Measurements from ENCODE around the gene FAM83G.
"Not testable (repeated sequence)": the region's sequence is repeated elsewhere in the genome, so short reads cannot be mapped to it uniquely, and the experiment has no call there.

The FAM83G gene

DNA sequence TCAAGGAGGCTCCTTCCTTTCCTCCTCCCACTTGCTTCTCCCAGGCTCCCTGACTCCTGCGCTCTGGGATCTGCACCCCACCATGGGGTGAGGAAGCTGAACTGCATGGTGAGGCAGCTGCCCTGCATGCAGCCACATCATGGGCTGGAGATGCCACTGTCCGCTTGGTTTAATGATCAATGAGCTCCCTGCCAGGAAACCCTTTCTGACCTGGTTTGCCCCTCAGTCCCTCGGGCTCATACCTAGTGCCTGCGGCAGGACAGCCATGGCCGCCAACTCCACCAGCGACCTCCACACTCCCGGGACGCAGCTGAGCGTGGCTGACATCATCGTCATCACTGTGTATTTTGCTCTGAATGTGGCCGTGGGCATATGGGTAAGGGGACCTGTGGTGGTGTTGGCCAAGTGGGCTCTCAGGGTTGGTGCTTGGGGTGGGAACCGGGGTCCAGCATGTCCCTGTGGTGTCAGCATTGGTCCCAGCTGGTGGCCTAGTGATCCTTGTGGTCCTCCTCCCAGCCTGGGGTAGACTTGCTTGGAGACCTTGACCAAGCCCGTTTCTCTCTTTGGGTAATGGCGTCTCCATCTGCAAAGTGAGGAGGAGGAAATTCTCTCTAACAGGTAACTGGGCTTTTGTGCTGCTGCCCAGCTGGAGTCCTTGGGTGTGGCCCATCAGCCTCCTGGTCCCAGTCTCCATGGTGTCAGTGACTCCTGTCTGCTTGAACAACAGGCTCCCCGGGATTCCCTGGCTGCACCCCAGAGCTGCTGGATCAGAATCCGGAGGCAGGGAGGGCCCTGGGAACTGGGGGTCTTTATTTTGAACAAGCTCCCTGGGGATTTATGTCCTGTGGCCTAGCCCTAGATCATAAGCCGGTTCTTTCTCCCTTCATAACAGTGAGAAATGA lies 52.4 kb downstream of the FAM83G start, which contains the start of gene SLC5A10:
Gene SLC5A10, plus strand, starts transcription at position 225 of the 902 bp plus-strand sequence. Its CDS starts 41 bp downstream, at position 266.
- DNase-seq (ENCODE audit: low read depth in 2 of 2): no peak

DNA sequence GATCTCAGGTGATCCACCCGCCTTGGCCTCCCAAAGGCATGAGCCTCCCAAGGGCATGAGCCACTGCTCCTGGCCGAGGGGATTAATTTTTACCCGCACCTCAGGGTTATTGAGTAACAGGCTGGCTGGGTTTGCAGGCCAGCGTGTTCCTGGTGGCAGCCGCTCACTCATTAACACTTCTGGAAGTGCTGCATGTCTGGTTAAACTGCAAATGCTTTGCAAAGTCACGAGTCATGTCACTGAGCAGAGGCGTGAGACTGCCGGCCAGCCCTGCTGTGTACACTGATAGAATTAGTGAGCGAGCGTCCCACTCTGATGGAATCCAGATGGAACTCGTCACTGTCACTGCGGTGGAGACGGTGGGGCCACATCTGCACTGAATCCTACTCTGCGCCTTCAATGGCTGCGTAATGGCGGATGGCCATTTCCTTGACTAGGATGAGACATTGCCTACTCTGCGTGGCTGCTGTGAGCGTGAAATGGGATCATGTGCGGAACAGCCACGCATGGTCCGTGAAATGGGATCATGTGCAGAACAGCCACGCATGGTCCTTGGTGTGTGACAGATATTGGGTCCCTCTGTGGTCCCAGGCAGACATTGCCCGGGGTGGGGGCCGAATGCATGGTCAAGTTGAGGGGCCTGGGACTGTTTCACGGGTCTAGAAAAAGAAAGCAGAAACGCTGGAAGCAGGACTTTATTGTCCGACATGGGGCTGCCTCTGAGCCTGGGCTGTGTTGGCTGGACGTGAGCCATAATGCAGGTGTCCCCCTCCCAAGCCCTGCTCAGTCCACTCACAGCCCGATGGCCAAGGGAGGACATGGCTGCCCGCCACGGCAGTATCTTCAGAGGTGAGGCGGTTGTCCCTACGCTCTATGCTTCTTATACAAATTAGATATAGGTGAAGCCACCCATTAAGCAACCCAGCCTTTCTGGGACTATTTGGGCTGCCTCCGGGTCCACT lies 53.3 kb downstream of the FAM83G start:
- DNase-seq (ENCODE audit: low read depth in 2 of 2): no peak

DNA sequence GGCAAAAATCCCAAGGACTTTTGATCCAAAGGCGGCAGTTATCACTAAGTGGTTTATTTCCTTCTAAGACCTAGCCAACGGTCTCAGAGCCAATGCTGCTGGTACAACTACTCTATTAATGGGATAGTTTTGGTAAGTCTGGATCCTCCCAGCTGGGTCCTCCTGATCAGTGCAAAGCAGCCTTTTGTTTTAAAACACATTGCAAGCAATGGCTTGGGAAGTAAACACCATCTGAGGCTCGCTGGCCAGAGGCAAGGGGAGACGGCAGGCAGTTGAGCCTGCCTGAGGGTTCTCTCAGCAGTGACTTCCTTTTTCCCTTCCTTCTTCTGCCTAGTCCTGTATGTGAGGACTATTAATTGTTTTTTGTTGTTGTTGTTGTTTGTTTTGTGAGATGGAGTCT lies 54.2 kb downstream of the FAM83G start:
- DNase-seq (ENCODE audit: low read depth in 2 of 2): no peak

DNA sequence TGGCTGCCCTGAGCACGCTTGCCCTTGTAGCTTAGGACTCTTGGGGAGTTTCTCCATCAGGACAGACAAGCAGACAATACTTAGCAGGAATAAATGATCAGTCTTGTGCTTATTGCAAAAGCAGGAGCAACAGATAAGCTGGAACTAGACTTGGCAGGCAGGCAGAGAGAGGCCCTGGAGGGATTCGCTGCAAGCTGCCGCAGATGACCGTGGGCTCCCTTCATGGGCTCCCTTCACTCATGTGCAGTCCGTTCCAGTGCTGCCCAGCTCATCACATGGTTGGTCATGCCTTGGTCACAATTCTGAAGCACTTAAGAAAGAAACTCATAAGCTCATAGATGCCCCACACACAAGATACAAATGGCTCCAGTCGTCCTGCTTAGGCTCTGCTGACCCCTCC lies 55.0 kb downstream of the FAM83G start:
- DNase-seq (ENCODE audit: low read depth in 2 of 2): no peak

DNA sequence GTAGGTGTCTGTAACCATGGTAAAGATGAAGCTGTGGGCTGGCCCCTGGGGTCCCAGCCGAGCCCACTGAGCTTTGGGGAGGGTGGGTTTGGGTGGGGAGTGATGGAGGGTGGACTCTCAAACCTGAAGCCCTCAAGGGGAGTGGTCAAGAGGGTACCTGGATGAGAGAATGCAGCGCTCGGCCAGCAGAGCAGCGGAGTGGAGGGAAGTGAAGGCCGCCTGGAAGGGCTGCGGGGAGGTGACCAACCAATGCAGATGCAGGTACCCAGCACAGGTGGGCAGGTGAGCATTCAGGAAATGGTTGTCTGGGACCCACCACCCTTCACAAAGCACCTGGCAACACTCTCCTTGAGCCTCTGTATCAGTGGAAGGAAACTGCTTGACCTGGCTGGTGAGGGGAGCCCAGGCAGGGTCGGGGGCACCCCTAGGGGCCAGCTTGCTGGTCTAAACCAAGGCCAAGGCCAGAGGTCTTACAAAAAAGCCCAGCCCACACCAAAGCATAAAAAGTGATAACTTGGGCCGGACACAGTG lies 56.0 kb downstream of the FAM83G start:
- no peak for DNase-seq (ENCODE audit: low read depth in 2 of 2)

DNA sequence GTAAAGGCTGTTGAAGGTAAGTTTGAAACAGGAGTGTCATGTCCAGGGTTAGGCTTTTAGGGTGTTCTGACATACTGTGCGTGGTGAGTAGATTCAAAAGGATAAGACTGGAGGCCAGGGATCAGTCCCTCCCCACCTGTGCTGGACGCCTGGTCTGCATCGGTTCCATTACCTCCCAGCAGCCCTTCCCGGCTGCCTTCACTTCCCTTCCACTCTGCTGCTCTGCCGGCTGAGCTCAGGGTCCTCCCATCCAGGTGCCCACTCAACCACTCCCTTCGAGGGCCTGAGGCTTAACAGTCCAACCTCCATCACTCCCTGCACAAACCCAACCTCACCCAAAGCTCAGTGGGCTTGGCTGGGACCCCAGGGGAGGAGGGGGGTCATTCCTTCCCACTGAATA lies 56.7 kb downstream of the FAM83G start:
- DNase-seq (ENCODE audit: low read depth in 2 of 2): no peak

DNA sequence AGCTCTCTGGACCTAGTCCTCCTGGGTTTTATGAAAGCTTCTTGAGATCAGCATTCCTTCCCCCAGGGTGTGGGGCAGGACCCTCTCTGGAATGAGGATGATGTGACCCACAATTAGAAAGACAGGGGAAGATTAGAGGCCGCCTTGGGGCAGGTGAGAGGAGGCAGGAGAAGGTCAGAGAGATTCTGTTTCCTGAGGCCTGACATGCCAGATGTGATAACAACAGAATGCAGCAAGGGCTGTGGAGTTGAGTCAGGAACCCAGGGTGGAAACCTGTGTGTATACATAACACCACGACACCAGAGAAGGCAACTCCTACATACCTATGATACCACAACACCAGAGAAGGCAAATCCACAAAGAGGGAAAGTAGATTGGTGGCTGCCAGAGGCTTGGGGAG lies 58.0 kb downstream of the FAM83G start:
- DNase-seq (ENCODE audit: low read depth in 2 of 2): no peak

DNA sequence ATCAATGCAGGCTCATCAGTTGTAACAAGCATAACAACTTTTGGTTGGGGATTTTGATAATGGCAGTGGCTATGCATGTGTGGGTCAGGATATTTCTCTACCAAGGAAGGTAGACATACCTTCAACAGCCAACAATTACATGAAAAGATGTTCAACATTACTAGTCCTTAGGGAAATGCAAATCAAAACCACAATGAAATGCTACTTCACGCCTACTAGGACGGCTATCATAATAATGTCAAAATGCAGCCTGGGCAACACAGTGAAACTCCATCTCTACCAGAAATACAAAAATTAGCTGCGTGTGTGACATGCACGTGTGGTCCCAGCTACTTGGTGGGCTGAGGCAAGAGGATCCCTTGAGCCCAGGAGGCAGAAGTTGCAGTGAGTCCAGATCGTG lies 59.9 kb downstream of the FAM83G start:
- DNase-seq (ENCODE audit: low read depth in 2 of 2): no peak

DNA sequence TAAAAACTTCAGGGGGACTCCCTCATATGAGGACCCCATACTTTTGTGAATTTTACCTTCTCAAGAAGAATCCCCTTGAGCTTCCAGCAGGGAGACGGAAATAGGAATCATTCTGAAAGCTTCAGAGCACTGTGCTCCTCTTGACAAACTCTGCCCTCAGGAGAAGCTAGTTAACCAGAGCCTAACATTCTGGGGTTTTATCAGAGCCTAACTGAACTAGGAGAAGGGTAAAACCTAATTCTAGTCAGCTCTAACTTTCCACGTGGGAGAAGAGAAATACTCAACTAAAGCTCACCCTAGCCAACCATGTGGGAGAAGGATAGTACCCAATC lies 65.9 kb downstream of the FAM83G start:
- no peak for DNase-seq (ENCODE audit: low read depth in 2 of 2)

DNA sequence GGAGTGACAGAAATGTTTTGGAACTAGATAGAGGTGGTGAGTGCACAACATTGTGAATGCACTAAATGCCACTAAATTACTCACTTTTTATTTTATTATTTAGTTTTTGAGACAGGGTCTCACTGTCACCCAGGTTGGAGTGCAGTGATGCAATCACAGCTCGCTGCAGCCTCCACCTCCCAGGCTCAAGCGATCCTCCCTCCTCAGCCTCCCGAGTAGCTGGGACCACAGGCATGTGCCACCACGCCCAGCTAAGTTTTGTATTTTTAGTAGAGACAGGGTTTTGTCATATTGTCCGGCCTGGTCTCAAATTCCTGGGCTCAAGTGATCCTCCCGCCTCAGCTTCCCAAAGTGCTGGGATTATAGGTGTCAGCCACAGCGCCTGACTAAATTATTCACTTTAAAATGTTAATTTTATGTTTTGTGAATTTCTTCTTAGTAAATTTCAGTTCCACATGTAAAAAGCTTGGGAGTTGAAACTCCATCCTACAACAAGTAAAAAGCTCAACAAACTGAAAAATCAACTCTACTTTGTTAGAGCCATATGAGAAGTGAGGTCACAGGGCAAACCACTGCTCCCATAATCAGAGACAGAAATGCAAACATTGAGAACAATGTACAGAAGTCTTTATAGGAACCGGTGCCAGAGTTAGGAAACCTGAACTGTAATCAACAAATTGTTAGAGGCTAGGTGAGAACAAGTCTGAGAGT lies 66.4 kb downstream of the FAM83G start:
- DNase-seq (ENCODE audit: low read depth in 2 of 2): no peak

DNA sequence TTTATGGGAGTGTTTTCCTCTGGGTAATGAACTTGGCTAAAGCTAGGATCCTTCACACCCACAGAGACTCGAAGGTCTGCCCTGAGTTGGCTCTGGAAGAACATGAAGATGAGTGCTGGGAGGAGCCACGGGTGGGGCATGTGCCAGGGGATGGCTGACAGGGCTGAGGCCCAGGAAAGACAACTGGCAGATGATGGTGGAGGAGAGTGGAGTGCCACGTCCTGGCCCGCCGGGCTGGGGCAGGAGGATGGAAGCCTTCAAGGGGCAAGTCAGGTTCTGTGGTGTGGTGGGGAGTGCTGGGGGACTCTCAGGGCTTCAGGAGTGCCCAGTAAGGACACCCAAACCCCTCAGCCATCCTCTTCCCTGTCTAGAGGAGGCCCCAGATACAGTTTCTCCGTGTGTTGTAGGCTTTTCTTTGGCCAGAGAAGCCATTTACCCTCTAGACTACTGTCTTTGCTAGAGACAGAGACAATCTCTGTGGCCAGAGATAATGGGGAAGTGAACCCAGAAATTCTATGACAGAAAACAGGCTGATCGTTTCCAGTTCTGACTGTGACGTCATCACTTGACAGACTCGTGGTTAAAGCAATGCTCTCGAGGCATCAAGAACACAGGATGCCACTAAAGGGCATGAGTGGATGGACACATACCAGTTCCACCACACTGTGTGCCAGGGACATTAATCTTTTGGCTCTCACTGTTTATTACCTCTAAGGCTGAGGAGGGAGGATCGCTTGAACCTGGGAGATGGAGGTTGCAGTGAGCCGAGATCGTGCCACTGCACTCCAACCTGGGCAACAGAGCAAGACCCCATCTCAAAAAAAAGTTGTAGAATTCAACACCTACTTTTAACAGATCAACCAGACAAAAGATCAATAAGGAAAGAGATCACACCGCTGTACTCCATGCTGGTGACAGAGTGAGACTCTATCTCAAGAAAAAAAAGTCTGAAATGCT lies 71.2 kb downstream of the FAM83G start:
- DNase-seq (ENCODE audit: low read depth in 2 of 2): no peak

DNA sequence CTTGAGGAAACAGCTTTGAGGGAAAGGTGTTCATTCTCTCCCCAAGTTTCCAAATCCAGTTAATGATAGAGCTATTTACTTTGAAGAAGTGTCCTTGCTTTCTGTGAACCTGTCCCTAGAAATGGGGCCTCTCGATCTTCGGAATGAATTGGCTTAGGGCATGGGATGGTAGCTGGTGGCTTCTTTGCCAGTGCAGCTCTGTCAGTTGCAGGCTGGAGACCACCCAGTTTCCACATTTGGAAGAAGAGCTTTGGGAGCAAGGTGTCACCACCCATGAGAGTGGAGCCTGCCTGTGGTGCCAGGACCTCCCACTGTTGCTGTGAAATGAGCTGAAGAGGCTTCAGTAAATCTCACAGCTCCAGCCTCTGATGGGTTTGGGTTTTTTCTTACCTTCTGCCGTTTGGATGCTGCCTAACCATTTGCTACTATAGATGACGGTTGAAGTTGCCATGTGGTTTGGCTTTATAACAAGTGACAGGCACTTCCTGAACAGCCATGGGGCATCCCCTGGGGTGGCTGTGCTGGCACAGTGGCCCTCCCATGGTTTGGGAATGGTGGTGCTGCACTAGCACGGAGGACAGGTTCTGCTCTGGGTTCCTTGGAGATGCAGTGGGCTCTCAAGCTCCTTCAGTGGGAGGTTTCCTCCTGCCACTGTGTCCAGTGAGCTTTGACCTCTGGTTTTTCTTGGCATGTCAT lies 72.1 kb downstream of the FAM83G start:
- DNase-seq (ENCODE audit: low read depth in 2 of 2): no peak

DNA sequence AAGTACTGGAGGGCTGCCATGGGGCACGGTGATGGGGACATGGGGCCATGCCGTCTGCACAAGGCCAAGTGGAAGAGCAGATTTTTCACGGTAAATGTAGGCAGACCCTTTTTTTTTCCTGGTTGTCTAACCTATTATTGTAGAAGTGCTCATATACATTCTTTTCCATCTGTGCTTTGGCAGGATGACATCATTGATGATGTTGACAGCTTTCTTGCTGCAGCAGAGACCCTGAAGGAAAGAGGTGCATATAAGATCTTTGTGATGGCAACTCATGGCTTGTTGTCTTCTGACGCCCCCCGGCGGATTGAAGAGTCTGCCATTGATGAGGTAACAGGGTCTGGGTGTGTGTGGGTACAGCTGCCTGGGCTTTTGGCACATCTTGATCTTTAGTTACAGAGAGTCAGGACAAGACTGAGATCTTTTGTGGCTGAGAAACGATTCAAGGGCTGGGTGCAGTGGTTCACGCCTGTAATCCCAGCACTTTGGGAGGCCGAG lies 75.9 kb downstream of the FAM83G start:
- DNase-seq (ENCODE audit: low read depth in 2 of 2): no peak

DNA sequence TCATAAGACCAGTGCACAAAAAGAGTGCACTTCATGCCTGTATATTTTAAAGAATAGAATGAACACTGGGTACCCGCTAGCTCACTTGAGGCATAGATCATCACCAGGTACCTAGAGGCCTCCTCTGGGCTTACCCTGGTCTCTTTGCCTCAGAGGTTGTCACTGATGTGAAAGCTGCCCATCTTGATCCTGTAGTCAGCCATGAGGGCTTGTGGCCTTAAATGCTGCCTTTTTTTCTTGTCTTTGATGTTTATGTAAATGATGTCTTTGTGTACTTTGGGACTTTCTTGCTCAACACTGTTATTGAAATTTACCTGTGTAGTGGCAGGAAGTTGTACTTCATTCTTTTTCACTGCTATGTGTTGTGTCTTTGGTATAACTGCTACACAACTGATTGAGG lies 79.4 kb downstream of the FAM83G start:
- no peak for DNase-seq (ENCODE audit: low read depth in 2 of 2)

DNA sequence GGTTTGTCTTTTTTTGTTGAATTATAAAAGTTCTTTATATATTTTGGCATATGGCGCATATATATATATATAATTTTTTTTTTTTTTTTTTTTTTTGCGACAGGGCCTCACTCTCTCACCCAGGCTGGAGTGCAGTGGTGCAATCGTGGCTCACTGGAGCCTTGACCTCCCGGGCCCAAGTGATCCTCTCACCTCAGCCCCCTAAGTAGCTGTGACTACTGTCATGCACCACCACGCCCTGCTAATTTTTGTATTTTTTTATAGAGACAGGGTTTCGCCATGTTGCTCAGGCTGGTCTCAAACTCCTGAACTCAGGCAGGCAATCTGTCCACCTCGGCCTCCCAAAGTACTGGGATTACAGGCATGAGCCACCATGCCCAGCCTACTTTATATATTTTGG lies 82.0 kb downstream of the FAM83G start:
- not testable (repeated sequence) for DNase-seq (ENCODE audit: low read depth in 2 of 2)

DNA sequence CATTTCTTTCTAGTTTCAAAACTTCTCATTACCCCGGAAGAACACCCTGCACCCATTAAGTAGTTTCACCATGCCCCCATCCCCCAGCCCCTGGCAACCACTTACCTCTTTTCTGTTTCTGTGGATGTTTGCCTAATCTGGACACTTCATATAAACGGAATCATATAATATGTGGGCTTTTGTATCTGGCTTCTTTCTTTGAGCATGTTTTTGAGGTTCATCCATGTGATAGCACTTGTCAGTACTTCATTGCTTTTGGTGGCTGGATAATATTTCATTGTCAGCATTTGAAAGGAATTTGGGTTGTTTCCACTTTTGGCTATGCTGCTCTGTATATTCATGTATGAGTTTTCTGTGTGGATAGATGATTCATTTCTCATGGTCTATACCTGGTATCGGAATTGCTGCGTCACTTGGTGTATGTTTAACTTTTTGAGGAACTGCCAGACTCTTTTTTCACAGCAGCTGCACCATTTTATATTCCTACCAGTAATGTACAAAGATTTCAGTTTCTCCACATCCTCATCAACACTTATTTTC lies 82.6 kb downstream of the FAM83G start:
- no peak for DNase-seq (ENCODE audit: low read depth in 2 of 2)

DNA sequence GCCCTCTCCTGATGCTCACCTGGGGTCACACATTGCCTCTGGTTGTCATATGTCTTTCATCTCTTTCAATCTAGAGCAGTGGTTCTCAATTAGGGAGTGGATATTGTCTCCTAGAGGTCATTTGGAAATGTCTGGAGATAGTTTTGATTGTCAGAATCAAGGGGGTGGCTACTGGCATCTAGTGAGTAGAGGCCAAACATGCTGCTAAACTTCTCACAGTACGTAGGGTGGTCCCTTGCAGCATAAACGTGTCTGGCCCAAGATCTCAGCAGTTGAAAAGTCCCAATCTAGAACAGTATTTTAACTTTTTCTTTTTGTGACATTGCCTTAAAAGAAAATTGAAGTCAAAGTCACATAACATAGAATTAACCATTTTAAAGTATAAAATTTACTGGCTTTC lies 83.1 kb downstream of the FAM83G start:
- no peak for DNase-seq (ENCODE audit: low read depth in 2 of 2)

DNA sequence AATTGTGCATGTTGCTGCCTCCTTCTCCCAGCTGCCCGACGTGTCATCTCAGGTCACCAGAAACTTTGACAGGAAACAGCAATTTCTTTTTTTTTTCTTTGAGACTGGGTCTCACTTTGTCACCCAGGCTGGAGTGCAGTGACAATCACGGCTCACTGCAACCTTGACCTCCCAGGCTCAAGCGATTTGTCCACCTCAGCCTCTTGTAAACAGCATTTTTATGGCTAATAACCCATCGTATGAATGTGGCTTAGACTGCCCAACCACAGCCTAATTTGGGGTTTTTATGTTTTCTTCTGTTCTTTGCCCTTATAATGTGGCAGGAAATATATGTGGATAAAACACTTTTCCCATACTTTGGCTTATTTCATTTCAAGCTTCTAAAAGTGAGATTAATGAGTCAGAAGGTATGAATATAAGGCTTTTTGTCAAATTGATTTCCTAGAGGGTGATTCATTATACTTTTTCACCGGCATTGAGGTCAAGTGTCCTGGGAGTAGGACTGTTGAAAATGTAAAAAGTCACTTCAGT lies 83.6 kb downstream of the FAM83G start:
- no peak for DNase-seq (ENCODE audit: low read depth in 2 of 2)

DNA sequence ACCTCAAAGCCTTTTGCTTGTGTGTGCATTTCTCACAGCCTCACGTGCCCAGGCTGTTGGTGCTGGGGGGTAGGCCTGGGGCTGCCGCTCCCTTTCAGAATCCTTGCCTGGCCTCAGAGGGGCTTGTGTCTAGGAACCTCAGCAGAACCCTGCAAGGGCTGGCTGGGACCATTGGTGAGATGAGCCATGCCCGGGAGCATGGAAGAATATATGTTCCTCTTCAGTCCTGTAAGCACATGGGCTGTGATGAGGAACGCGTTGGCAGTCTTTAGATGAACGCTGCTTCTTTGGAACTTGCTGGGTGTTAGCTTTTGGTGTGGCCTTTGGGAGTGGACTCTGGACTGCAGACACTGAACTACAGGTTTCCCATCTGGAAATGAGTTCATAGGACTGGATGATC lies 84.6 kb downstream of the FAM83G start:
- no peak for DNase-seq (ENCODE audit: low read depth in 2 of 2)
